ENCODE results near the gene SBF2.

- TF ChIP-seq CTCF (IDR thresholded peaks at IDR 0.05) = no peak
- no peak for TF ChIP-seq POLR2AphosphoS5 (IDR thresholded peaks at IDR 0.05)
- no peak for TF ChIP-seq POLR2A (IDR thresholded peaks at IDR 0.05; ENCODE audit: low read depth)
Observed at GRCh38 chr11:9825895-9826294, 468.1 kb downstream of the SBF2 start.
